Cardiac atrium fibroblast (primary cell): Measurements from ENCODE around the gene CNOT4. TPM values are rescaled to one million over a fixed set of nuclear protein-coding genes. Genes with fewer than 3 reads are reported as not detected.

Experiments used
- total RNA-seq: library from RNA; depleted of rRNA; stranded (reverse); fragments of >200 nt; gene quantifications from 2 replicates; pipeline ENCODE4 v1.2.3, GENCODE V29; 2015

CNOT4 gene, protein sequence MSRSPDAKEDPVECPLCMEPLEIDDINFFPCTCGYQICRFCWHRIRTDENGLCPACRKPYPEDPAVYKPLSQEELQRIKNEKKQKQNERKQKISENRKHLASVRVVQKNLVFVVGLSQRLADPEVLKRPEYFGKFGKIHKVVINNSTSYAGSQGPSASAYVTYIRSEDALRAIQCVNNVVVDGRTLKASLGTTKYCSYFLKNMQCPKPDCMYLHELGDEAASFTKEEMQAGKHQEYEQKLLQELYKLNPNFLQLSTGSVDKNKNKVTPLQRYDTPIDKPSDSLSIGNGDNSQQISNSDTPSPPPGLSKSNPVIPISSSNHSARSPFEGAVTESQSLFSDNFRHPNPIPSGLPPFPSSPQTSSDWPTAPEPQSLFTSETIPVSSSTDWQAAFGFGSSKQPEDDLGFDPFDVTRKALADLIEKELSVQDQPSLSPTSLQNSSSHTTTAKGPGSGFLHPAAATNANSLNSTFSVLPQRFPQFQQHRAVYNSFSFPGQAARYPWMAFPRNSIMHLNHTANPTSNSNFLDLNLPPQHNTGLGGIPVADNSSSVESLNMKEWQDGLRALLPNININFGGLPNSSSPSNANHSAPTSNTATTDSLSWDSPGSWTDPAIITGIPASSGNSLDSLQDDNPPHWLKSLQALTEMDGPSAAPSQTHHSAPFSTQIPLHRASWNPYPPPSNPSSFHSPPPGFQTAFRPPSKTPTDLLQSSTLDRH
- 7.2 and 10.9 TPM in 2 replicates for total RNA-seq

GRCh38 chr7:135509839-135510591, at the start of gene CNOT4:
Gene CNOT4 (minus strand): TSS chr7:135510102. CDS start chr7:135438331, 71,771 bp downstream.

GRCh38 chr7:135557455-135558336, 47.8 kb upstream of the CNOT4 start, which contains the start of gene NUP205:
Gene NUP205 (plus strand): TSS chr7:135557917. CDS start chr7:135557945, 28 bp downstream.

Other genes with a start within 250 kb of the CNOT4 start
- 30.0 and 31.6 TPM in 2 replicates for gene NUP205, start 47.8 kb upstream of the CNOT4 start, total RNA-seq
- gene STMP1, start 152.4 kb upstream of the CNOT4 start, total RNA-seq = 8.5 and 11.3 TPM in 2 replicates
- not detected in 2 replicates for gene SLC13A4, start 218.1 kb upstream of the CNOT4 start, total RNA-seq
- gene FAM180A, start 238.7 kb upstream of the CNOT4 start, total RNA-seq = 0.18 and 0.49 TPM in 2 replicates